ENCODE measurements around the gene SDCCAG8.

DNA sequence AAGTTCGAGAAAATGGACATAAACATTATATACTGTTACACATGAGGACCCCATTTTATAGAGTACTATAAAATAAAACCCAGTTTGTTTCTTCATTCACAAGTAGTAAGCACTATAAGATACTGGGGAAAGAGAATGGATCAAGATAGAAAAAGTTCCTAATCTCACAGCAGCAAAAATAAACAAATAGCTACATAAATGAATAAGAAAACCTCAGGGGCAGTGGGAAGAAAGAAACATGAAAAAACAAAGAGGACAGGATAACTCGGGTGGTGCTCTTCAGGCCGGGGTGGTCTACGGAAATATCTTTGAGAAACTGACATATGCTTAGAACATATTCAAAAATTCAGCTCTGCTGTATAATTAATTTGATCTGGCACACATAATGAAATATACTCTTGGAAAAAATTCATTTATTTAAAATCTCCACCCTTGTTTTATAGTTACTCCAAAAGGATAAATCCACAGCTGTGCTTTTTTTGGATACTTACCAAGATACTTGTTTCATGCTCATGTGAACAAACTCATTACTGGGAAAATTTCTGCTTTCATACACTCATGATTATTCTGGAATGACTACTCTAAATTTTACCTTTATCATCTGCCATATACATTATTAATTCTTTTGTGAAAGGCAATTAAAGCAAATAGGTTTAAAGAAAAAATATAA is 20.7 kb upstream of the SDCCAG8 start:
- TF ChIP-seq, protein P1, sequence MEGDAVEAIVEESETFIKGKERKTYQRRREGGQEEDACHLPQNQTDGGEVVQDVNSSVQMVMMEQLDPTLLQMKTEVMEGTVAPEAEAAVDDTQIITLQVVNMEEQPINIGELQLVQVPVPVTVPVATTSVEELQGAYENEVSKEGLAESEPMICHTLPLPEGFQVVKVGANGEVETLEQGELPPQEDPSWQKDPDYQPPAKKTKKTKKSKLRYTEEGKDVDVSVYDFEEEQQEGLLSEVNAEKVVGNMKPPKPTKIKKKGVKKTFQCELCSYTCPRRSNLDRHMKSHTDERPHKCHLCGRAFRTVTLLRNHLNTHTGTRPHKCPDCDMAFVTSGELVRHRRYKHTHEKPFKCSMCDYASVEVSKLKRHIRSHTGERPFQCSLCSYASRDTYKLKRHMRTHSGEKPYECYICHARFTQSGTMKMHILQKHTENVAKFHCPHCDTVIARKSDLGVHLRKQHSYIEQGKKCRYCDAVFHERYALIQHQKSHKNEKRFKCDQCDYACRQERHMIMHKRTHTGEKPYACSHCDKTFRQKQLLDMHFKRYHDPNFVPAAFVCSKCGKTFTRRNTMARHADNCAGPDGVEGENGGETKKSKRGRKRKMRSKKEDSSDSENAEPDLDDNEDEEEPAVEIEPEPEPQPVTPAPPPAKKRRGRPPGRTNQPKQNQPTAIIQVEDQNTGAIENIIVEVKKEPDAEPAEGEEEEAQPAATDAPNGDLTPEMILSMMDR (IDR thresholded peaks at IDR 0.05; ENCODE audit: low read depth, low read length, missing input control): no peak
- TF ChIP-seq, protein P2, sequence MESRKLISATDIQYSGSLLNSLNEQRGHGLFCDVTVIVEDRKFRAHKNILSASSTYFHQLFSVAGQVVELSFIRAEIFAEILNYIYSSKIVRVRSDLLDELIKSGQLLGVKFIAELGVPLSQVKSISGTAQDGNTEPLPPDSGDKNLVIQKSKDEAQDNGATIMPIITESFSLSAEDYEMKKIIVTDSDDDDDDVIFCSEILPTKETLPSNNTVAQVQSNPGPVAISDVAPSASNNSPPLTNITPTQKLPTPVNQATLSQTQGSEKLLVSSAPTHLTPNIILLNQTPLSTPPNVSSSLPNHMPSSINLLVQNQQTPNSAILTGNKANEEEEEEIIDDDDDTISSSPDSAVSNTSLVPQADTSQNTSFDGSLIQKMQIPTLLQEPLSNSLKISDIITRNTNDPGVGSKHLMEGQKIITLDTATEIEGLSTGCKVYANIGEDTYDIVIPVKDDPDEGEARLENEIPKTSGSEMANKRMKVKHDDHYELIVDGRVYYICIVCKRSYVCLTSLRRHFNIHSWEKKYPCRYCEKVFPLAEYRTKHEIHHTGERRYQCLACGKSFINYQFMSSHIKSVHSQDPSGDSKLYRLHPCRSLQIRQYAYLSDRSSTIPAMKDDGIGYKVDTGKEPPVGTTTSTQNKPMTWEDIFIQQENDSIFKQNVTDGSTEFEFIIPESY (IDR thresholded peaks at IDR 0.05): no peak
- TF ChIP-seq RAD21 (IDR thresholded peaks at IDR 0.05) (no peak), YY1 (IDR thresholded peaks at IDR 0.05) (no peak), GABPA (IDR thresholded peaks at IDR 0.05 in 1 of 2, conservative IDR thresholded peaks at IDR 0.05 in 1 of 2) (no peak), TAF1 (conservative IDR thresholded peaks at IDR 0.05) (no peak), SP1 (IDR thresholded peaks at IDR 0.05) (no peak)
- TF ChIP-seq, protein P3, sequence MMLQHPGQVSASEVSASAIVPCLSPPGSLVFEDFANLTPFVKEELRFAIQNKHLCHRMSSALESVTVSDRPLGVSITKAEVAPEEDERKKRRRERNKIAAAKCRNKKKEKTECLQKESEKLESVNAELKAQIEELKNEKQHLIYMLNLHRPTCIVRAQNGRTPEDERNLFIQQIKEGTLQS (IDR thresholded peaks at IDR 0.05): no peak
